GM18505 (cell line): ENCODE measurements around the gene LMAN1L.
"Not testable (repeated sequence)": the region's sequence is repeated elsewhere in the genome, so short reads cannot be mapped to it uniquely, and the experiment has no call there.

Experiments used
- ATAC-seq: cut with Tn5 transposase; IDR thresholded peaks from one replicate; pipeline ENCODE4 v1.9.1; 2021; ENCODE audit not compliant: unreplicated experiment
- POLR2A ChIP-seq: IDR thresholded peaks from 4 replicates; pipeline ENCODE4 v1.6.1; 2011; ENCODE audit warnings: borderline replicate concordance; ENCODE audit not compliant: insufficient read depth, insufficient read length; ENCODE audit errors: extremely low read depth

The LMAN1L gene

GRCh38 chr15:74785194-74786032 lies 27.2 kb upstream of the LMAN1L start:
- ATAC-seq: no peak

DNA sequence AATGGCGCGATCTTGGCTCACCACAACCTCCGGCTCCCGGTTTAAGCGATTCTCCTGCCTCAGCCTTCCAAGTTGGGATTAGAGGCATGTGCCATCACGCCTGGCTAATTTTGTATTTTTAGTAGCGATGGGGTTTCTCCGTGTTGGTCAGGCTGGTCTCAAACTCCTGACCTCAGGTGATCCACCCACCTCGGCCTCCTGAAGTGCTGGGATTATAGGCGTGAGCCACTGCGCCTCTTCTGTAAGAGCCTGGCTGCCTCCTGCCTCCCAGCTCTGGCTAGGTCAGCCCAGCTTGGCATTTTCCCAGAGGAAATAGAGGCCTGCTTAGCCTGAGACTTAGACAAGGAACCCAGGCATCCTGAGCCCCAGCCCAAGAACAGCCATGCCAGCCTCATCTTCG lies 26.6 kb upstream of the LMAN1L start:
- ATAC-seq: not testable (repeated sequence)

More at GRCh38 chr15:74785194-74786032, 27.2 kb upstream of the LMAN1L start:
- TF ChIP-seq POLR2A: peak; percentile 57

DNA sequence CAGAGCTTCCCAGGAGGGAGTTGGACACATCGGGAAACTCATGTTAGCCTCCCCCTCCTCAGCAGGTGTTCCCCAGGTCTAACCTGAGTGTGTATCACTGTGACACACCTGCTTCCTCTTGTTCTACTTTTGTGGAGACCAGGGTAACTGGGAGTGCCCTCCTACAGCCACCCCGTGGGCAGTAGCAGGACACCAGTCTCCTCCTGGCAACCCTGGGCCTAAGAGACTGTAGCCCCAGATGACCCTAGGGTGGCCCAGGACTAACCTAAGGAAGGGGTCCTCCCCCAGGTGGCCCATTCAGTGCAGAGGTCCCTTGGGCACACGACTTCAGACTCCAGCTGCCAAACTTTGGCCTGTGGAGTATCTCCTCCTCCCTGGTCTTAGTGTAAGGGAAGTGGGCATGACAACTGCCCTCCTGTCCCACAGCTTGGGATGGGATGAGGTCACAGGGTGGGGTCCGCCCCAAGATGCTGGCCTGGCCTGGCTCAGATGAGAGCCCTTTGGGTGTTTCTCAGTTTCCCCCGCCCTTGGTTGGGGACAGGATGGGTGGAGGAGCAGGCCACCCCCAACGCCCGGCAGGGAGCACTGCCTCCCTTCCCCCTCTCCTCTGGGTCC lies 26.0 kb upstream of the LMAN1L start:
- no peak for ATAC-seq
- TF ChIP-seq POLR2A: peak; percentile 41

DNA sequence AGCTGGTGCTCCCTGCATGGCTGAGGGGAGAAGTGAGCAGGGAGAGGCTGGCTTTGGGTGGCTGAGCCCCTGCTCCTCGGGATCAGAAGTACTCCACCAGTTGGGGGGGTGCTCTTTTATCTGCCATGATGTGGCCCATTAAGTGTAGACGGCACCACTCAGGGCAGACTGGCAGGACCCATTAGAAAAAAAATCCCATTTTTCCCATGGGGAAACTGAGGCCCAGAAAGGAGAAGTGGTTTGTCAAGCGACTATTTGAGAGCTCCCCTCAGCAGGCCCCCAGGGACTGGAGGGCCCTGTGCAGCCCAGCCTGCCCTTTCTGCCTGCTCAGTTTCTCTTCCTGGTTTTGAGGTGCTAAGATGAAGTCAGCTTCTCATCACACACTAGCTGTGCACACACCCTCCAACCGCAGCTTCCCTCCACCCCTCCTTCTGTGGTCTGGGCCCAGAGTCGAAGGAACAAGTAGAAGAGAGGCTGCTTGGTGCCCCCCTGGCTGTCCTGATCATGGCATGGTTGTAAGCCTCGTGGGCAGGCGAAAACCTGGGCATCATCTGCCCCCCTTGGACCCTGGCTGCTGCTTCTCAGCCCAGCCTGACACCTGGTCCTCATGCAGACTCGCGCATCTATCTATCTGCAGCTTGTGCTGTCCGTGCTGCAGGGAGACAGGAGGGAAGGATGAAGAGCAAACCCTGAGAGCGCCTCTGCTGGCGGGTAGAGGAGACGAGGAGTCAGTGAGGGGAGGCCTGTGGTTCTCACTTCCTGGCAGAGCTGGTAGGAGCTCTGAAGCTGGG lies 25.2 kb upstream of the LMAN1L start:
- TF ChIP-seq POLR2A: peak; percentile 67

DNA sequence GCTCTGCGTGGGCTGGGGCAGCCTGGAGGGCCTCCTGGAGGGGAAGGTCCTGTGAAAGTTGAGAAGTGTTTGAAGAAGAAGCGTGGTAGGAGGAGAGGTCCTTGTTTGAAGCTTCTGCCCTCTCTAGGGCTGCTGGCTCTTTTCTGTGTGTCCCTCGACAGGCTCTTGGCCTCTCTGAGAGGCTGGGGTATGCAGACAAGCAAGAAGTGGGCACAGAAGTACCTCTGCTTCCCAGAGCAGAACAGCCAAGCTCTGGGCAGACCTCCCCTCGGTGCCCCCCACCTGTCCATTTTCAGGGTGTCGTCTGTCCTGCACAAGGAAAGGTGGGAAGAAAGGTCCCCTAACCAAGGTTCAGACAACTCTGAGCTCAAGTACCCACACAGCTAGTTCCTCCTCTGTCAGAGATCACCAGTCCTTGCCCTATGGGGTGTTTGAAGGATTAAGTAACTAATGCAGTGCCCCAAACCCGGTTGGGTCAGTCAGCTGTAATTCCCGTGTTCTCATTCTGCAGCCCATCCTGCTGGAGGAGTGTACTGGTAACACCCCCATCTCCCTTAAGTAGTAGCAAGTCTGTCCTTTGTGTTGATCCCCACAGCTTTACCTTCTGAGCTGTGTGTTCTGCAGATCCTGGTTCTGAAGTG lies 24.5 kb upstream of the LMAN1L start:
- TF ChIP-seq POLR2A: peak; percentile 3
- no peak for ATAC-seq

More for the DNA sequence above, 25.2 kb upstream of the LMAN1L start:
- peak; percentile 42 for ATAC-seq

- ATAC-seq: no peak
- peak; percentile 92 for TF ChIP-seq POLR2A
These were observed 23.9 kb upstream of the LMAN1L start for GRCh38 chr15:74788683-74789151.

- ATAC-seq: no peak
- TF ChIP-seq POLR2A: peak; percentile 74
These were observed 23.4 kb upstream of the LMAN1L start for GRCh38 chr15:74789171-74789631.

DNA sequence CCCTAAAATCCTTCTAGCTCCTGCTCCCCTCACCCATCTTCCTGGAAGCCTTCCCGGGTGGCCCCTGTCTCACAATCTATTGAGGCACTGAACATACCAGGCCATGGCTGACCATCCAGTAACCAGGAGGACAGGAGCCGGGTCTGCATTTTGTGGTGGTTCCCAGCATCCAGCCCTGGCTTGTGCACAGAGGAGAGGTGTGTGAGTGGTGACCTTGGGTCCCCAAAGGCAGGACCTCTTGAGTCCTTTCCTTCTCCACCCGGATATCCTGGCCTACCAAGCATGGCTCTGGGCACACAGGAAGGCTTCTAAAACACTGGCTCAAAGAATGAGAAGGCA lies 22.9 kb upstream of the LMAN1L start:
- no peak for TF ChIP-seq POLR2A

DNA sequence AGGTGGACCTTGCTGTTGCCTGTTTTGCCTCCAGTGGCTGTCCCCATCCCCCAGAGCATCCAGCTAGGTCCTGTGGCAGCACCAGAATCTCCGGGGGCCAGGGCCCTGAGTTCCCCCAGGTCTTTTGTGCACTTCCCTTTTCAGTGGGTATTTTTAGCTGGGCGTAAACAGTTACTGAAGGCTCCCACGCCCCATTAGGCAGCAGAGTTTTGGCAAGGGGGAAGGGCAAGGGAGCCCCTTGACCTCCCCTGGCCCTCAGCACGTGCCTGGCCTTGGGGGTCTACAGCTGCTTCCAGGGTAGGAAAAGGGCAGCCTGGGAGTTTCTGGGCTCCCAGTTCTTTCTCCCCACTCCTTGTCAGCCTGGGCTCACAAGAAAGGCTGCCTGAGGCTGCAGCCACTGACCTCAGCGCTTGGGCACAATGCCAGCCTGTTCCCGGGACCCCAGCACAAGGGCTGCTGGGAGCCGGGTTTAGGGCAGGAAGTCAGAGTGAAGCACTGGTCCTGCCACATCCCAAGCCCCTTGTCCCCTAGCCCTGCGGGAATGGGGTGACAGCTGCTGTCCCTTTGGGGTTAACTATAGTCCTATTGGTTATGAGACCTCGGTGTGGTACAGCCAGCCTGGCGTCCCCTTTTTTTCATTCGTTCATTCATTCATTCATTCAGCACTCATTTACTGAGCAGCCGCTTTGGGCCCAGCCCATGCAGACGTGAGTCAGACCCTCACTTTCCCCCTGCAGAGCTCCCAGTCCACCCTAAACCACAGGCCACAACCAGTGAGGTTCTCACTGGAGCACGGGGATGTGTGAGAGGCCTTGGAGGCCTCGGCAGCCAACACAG lies 22.3 kb upstream of the LMAN1L start:
- no peak for ATAC-seq
- TF ChIP-seq POLR2A: peak; percentile 53

More for the DNA sequence above, 22.9 kb upstream of the LMAN1L start:
- ATAC-seq: no peak

DNA sequence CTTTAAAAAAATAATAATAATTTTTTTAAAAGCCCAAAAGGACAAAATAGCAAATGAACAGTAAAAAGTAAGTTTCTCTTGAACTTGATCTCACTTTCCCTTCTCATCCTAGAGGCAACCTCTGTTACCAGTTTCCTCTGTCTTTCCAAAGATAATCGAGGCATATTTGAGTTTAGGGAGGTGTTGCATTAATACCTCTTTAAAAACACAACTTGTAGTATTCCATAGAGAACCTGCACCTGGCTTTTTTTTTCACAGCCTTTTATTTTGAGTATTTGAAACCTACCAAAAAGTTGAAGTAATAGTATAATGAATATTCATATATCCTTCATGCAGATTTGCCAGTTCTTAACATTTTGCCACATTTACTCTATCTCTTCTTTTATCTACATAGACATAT lies 21.6 kb upstream of the LMAN1L start:
- no peak for ATAC-seq
- no peak for TF ChIP-seq POLR2A

DNA sequence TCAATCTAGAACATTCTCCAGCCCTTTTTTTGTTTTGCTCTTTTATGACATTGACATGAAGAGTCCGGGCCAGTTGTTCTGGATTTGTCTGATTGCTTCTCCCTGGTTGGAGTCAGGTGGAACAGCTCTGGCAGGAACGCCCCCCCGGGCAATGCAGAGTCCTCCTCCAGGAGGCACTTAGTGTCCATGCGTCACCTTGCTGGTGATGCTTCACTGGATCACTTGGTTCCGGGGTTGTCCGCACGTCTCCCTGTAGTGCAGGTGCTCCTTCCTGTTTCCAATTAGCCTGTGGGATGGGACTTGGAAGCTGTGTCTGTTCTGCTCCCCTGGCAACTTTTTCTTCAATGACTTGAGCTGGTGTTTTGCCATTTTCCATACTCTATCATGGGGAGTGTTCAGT lies 21.0 kb upstream of the LMAN1L start:
- TF ChIP-seq POLR2A: no peak
- no peak for ATAC-seq
